Erythroblast (primary cell): ENCODE results near the gene SORCS3.

Experiments used
- GATA1 ChIP-seq: IDR thresholded peaks from 2 replicates; pipeline ENCODE4 v1.6.1; 2011; ENCODE audit warnings: low read depth, mild to moderate bottlenecking, control low read depth, low read length, moderate library complexity
- POLR2A ChIP-seq: IDR thresholded peaks from 2 replicates; pipeline ENCODE4 v1.6.1; 2011; ENCODE audit warnings: mild to moderate bottlenecking, low read length

DNA sequence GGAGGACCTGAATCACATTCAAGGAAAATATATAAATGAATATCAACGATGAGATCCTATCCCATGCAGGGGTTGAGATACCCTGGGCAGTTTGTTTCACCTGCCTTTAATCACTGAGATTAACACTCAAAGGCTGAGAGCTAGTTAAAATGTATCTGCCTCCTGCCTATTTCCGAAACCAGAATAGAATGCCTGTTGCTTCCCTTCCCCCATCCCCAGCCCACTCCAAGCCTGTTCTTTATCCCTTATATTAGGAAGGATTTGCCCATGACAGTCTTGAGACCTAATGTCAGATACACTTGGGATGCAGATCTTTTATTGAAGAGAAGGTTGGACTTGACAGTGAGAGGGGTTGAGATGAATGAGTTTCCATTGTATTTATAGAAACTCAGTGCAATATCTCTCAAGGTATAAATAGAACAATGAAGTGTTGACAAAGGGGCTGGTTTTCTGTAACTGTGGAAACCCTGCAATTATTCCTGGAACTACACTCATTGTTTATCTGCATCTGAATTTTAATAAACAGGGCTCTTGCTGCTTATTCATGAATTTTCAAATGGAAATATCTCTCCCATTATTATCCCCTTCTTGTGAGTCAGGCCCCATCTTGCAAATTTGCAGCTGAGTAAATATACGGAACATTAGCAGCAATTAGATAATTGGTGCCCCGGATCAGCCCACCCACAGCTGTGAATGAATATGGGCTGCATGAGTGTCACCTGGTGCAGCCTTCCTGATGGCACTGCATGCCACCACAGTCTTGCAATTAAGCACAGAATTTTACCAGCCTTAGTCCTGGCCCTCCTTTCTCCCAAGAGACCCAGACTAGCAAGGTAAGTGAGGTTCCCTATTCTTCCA is 66.7 kb downstream of the SORCS3 start:
- no peak for TF ChIP-seq POLR2A
- no peak for TF ChIP-seq GATA1
